ENCODE results near the gene TBL3. TPM values are rescaled to one million over a fixed set of nuclear protein-coding genes. Genes with fewer than 3 reads are reported as not detected.
A peak's percentile ranks its signal among the peaks of the same experiment; 100 is the strongest.

Gene TBL3
- total and polyA plus RNA-seq, 4 donors: 12.5 to 24.3 (median 14.2) TPM

DNA sequence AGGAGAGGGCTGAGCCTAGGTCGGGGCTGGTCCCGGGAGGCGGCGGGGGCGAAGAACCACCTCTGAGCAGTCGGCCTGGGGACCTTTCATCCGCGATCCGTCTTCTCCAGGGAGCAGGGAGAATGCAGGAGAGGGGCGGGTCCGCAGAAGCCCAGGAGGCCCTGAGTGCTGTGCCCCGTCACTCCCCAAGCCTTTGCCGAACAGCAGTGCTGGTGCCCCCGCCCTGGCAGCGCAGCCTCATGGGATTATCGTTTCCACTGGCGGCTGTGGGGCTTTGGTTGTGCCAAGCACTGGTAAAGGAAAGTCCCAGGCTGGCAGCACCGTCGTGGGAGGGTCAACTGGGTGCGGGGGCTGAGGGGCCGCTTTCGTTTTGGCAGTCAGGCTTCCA is 631 bp downstream of the TBL3 start:
- DNase-seq (ENCODE audit: low spot score): no peak
- H3K27ac ChIP-seq (ENCODE audit: low read depth in 1 of 2, low read length in 2 of 2): no peak overlapping the region
- TF ChIP-seq TAF1 (conservative IDR thresholded peaks at IDR 0.05) (no peak), RAD21 (IDR thresholded peaks at IDR 0.05) (no peak), NR2F2 (IDR thresholded peaks at IDR 0.05) (no peak), ATF3 (IDR thresholded peaks at IDR 0.05) (no peak), JUND (IDR thresholded peaks at IDR 0.05) (no peak), MAX (IDR thresholded peaks at IDR 0.05) (no peak), FOXA2 (IDR thresholded peaks at IDR 0.05) (no peak), GABPA (IDR thresholded peaks at IDR 0.05 in 1 of 2, conservative IDR thresholded peaks at IDR 0.05 in 1 of 2) (no peak), HNF4A (conservative IDR thresholded peaks at IDR 0.05) (no peak), REST (IDR thresholded peaks at IDR 0.05) (no peak), SP1 (IDR thresholded peaks at IDR 0.05) (no peak), FOXA1 (IDR thresholded peaks at IDR 0.05) (no peak), RXRA (IDR thresholded peaks at IDR 0.05) (no peak), EGR1 (IDR thresholded peaks at IDR 0.05; ENCODE audit: low read depth in 2 of 2) (no peak), YY1 (IDR thresholded peaks at IDR 0.05) (no peak), HNF4G (IDR thresholded peaks at IDR 0.05) (no peak)
- H3K9ac ChIP-seq (ENCODE audit: low read depth in 1 of 2, low read length in 2 of 2): peak overlapping the region; percentile 6 to 90
- H3K4me3 ChIP-seq (ENCODE audit: low read depth in 1 of 3, low read length in 3 of 3): peak overlapping the region; percentile 78 to 94 (median 91)
- H3K27me3 ChIP-seq (ENCODE audit: control insufficient read depth in 4 of 4, insufficient read depth in 4 of 4, low read length in 3 of 4): no peaks in the 10 kb centered on the region
- H3K36me3 ChIP-seq (ENCODE audit: control insufficient read depth in 4 of 4, insufficient read depth in 3 of 4, low read depth in 1 of 4, low read length in 3 of 4): peaks cover 13 to 31% (median 15%) of the 10 kb centered on the region in 4 donors
- peaks cover 6 to 23% (median 18%) of the 10 kb centered on the region in 4 donors for H3K4me1 ChIP-seq (ENCODE audit: control insufficient read depth in 4 of 4, insufficient read depth in 4 of 4, low read length in 3 of 4)
- WGBS: 3% methylated on average over 22 of the region's 22 CpGs
- no peaks in the 10 kb centered on the region for H3K9me3 ChIP-seq (ENCODE audit: control insufficient read depth in 4 of 4, low read length in 3 of 4)

GRCh38 chr16:1973461-1974156 is 1.8 kb downstream of the TBL3 start:
- WGBS: 95% methylated on average over 16 of the region's 16 CpGs
- Histone ChIP-seq H3K4me3 (ENCODE audit: low read depth in 1 of 3, low read length in 3 of 3) (no peak overlapping the region), H3K27me3 (ENCODE audit: control insufficient read depth in 4 of 4, insufficient read depth in 4 of 4, low read length in 3 of 4) (no peaks in the 10 kb centered on the region), H3K27ac (ENCODE audit: low read depth in 1 of 2, low read length in 2 of 2) (no peak overlapping the region), H3K9me3 (ENCODE audit: control insufficient read depth in 4 of 4, low read length in 3 of 4) (no peaks in the 10 kb centered on the region), H3K4me1 (ENCODE audit: control insufficient read depth in 4 of 4, insufficient read depth in 4 of 4, low read length in 3 of 4) (peaks cover 6 to 23% (median 18%) of the 10 kb centered on the region in 4 donors), H3K36me3 (ENCODE audit: control insufficient read depth in 4 of 4, insufficient read depth in 3 of 4, low read depth in 1 of 4, low read length in 3 of 4) (peaks cover 14 to 41% (median 16%) of the 10 kb centered on the region in 4 donors), H3K9ac (ENCODE audit: low read depth in 1 of 2, low read length in 2 of 2) (no peak overlapping the region)
- TF ChIP-seq EGR1 (IDR thresholded peaks at IDR 0.05; ENCODE audit: low read depth in 2 of 2): no peak
- no peak for TF ChIP-seq HNF4G (IDR thresholded peaks at IDR 0.05)
- no peak for TF ChIP-seq GABPA (IDR thresholded peaks at IDR 0.05 in 1 of 2, conservative IDR thresholded peaks at IDR 0.05 in 1 of 2)
- TF ChIP-seq RXRA (IDR thresholded peaks at IDR 0.05): no peak
- no peak for TF ChIP-seq RAD21 (IDR thresholded peaks at IDR 0.05)
- no peak for TF ChIP-seq FOXA1 (IDR thresholded peaks at IDR 0.05)
- TF ChIP-seq ZBTB33 (IDR thresholded peaks at IDR 0.05): no peak
- TF ChIP-seq YY1 (IDR thresholded peaks at IDR 0.05): no peak
- TF ChIP-seq MAX (IDR thresholded peaks at IDR 0.05): no peak
- no peak for TF ChIP-seq JUND (IDR thresholded peaks at IDR 0.05)
- no peak for TF ChIP-seq FOXA2 (IDR thresholded peaks at IDR 0.05)
- no peak for TF ChIP-seq REST (IDR thresholded peaks at IDR 0.05)
- no peak for TF ChIP-seq TAF1 (conservative IDR thresholded peaks at IDR 0.05)
- no peak for DNase-seq (ENCODE audit: low spot score)
